Activated CD4-positive, alpha-beta memory T cell treated with anti-CD3 and anti-CD28 coated beads, Interleukin-2, amount 10 ng/mL, durations not matched to agents 7 days and 5 days (primary cell): ENCODE data around the gene FLACC1. TPM values are rescaled to one million over a fixed set of nuclear protein-coding genes. Genes with fewer than 3 reads are reported as not detected.
"Not testable (repeated sequence)": the region's sequence is repeated elsewhere in the genome, so short reads cannot be mapped to it uniquely, and the experiment has no call there.

Source experiments
- CTCF ChIA-PET: fragments of 350-600 bp; sonication (Branson Sonifier 250); formaldehyde crosslinking; loops from one replicate; lab custom pipeline; 2021; ENCODE audit warnings: antibody characterized with exemption, inconsistent platforms; lab: Charles Lee
- POLR2A ChIA-PET: fragments of 350-600 bp; sonication (Branson Sonifier 250); formaldehyde crosslinking; loops from one replicate; lab custom pipeline; 2021; ENCODE audit warnings: antibody characterized with exemption; lab: Charles Lee
- DNase-seq: peaks from one replicate; pipeline ENCODE4 v3.0.0-alpha.2; 2020
- H3K27ac Mint-ChIP-seq: one replicate; pipeline ENCODE4 v1.8.0; 2021; ENCODE audit warnings: mild to moderate bottlenecking, mixed read lengths
- H3K27me3 Mint-ChIP-seq: one replicate; pipeline ENCODE4 v1.8.0; 2021; ENCODE audit warnings: mixed read lengths
- H3K36me3 Mint-ChIP-seq: one replicate; pipeline ENCODE4 v1.8.0; 2021; ENCODE audit warnings: low read depth, mixed read lengths
- H3K4me1 Mint-ChIP-seq: one replicate; pipeline ENCODE4 v1.8.0; 2021; ENCODE audit warnings: mixed read lengths
- H3K4me3 Mint-ChIP-seq: one replicate; pipeline ENCODE4 v1.8.0; 2021; ENCODE audit warnings: mild to moderate bottlenecking, mixed read lengths
- H3K9me3 Mint-ChIP-seq: one replicate; pipeline ENCODE4 v1.8.0; 2021; ENCODE audit warnings: mixed read lengths
- total RNA-seq, 2 experiments: library from RNA; stranded (reverse); gene quantifications; one replicate each; pipeline ENCODE4 v1.2.3, GENCODE V29; 2021

Gene FLACC1
- total RNA-seq, 2 experiments from 2014 or later, result 2.7 to 3.1 TPM

DNA sequence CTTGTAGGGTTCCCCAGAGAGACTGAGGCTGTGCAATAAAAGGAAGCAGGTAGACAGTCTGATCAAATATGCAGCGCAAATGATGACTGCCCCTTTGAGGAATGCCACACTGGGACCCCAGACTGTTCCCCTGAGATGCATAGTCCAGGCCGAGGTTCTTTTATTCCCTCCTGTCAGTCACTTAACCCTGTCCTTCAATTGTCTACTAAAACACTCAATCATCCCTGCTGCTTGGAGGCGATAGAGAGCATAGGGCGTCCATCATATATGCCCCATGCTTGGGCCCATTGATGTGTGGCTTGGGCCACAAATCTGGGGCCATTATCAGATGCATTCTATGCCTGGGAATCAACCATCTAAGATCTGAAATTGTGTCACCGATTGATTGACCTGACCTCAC, 112.3 kb downstream of the FLACC1 start:
- ChIA-PET POLR2A (interaction anchor here (15.1 kb wide), 1 partner anchor 18 kb away, joined by 205 read pairs; the partner anchor contains the start of gene CASP8), CTCF (interaction anchor here (1.6 kb wide), 1 partner anchor 12 kb away, joined by 6 read pairs; no protein-coding TSS in a partner anchor)
- DNase-seq, result no peak
- Mint-ChIP-seq H3K4me1 (peaks cover 33% of the 10 kb centered on the region), H3K9me3 (peaks cover 2% of the 10 kb centered on the region), H3K4me3 (no peak overlapping the region), H3K27ac (no peak overlapping the region), H3K36me3 (peaks cover 78% of the 10 kb centered on the region), H3K27me3 (no peaks in the 10 kb centered on the region)

DNA sequence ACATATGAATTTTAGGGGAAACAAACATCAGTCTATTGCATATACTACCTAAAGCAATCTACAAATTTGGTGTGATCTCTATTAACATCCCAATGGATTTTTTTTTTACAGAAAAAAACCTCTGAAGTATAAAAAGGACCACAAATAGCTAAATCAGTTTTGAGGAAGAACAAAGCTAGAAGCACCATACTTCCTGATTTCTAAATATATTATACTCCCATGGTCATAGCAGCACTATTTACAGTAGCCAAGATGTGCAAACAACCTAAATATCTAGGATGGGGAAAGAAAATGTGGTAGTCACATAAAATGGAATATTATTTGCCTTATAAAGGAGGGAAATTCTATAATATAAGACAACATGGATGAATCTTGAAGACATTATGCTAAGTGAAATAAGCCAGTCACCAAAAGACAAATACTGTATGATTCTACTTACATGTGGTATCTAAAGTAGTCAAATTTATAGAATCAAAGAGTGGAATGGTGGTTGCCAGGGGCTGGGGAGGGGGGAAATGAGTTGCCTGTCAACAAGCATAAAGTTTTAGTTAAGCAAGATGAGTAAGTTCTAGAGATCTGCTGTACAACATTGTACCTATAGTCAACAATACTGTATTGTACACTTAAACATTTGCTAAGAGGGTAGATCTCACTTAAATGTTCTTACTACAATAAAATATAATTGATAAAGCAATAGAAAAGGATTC, 114.4 kb downstream of the FLACC1 start:
- Mint-ChIP-seq H3K36me3 (peaks cover 77% of the 10 kb centered on the region), H3K27ac (no peak overlapping the region), H3K4me1 (peaks cover 31% of the 10 kb centered on the region), H3K4me3 (no peak overlapping the region), H3K27me3 (no peaks in the 10 kb centered on the region), H3K9me3 (peaks cover 2% of the 10 kb centered on the region)
- CTCF ChIA-PET, result interaction anchor here (1.0 to 1.3 kb wide), 3 partner anchors 10 to 121 kb away, joined by 3 to 6 read pairs (median 4); no protein-coding TSS in a partner anchor
- POLR2A ChIA-PET, result interaction anchor here (0.8 to 15.1 kb wide), 4 partner anchors 10 to 205 kb away, joined by 3 to 205 read pairs (median 3); partner anchors contain the start of gene CASP8
- no peak for DNase-seq

DNA sequence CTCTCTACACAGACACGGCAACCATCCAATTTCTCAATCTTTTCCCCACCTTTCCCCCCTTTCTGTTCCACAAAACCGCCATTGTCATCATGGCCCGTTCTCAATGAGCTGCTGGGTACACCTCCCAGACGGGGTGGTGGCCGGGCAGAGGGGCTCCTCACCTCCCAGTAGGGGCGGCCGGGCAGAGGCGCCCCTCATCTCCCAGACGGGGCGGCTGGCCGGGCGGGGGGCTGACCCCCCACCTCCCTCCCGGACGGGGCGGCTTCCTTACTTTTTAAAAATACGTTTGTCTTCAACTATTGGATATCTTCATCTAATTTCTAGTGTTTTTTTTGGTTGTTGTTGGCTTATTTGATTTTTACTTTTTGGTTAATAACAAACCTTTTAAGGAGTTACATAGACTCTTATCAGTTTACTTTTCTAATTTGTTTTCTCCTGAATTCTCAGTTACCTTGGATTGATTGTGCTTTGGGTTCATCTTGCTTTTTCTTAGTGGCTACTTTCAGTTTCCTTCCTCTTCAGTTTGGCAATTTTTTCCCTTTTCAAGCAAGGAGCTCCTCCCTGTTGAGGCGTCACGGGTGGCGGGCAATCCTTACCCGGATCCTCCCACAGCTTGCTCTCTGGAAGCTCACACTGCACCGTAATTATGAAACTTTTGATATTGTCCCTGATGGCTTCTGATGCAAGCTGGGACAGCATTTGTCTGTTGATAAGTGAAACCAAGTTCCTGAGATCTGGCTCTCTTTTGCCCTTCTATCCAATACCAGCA, 117.8 kb downstream of the FLACC1 start:
- Mint-ChIP-seq H3K4me1 (peaks cover 41% of the 10 kb centered on the region), H3K36me3 (peaks cover 75% of the 10 kb centered on the region), H3K27ac (peak overlapping the region; percentile 56), H3K4me3 (peak overlapping the region; percentile 18)
- not testable (repeated sequence) for H3K27me3 Mint-ChIP-seq, H3K9me3 Mint-ChIP-seq
- DNase-seq, result peak; percentile 35
- ChIA-PET CTCF (interaction anchor here (0.5 to 3.9 kb wide), 2 partner anchors 21 to 125 kb away, joined by 3 to 31 read pairs; no protein-coding TSS in a partner anchor), POLR2A (interaction anchor here (0.8 to 4.1 kb wide), 4 partner anchors 21 to 376 kb away, joined by 3 to 104 read pairs (median 3); partner anchors contain the start of genes CASP8 and TRAK2)

Other genes starting within 250 kb of the FLACC1 start
- 100 to 1,000 TPM; 192 to 196 TPM for gene CFLAR, start 241.2 kb downstream of the FLACC1 start, total RNA-seq
- 10 to 100 TPM; 47.8 to 51.3 TPM for gene CASP10, start 174.2 kb downstream of the FLACC1 start, total RNA-seq
- gene CASP8, start 96.8 kb downstream of the FLACC1 start, total RNA-seq, result 100 to 1,000 TPM in 1 of 2 experiments, 10 to 100 TPM in 1; 99.8 to 102 TPM
- gene TRAK2, start 94.1 kb upstream of the FLACC1 start, total RNA-seq, result 10 to 100 TPM; 47.3 to 49.3 TPM
- 10 to 100 TPM; 18.9 to 19.2 TPM for gene STRADB, start 94.4 kb upstream of the FLACC1 start, total RNA-seq